Central memory CD4-positive, alpha-beta T cell (primary cell): Measurements from ENCODE around the gene MCOLN1.
"Not testable (repeated sequence)": the region's sequence is repeated elsewhere in the genome, so short reads cannot be mapped to it uniquely, and the experiment has no call there.

Experiments used
- DNase-seq: peaks from one replicate; pipeline ENCODE4 v3.0.0; 2022

MCOLN1 gene

DNA sequence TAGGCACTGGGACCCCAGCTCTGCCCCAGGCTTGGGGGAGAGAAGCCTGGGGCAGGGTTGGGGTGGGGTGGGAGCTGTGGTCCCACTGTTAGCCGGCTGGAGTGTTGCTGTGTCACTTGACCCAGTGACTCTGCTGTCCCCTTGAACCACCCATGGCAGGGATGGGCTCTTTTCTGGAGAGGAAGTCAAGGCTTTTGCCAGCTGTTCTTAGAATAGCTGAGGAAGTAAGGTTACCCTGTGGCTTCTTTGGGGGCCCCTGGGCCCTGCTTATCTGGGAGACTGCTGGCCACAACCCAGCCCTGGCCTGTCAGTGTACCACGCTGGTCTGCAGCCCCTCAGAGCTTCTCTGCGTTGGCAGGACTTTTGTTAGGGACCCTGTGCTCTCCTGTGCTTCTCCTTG lies 22.2 kb downstream of the MCOLN1 start:
- DNase-seq: no peak

DNA sequence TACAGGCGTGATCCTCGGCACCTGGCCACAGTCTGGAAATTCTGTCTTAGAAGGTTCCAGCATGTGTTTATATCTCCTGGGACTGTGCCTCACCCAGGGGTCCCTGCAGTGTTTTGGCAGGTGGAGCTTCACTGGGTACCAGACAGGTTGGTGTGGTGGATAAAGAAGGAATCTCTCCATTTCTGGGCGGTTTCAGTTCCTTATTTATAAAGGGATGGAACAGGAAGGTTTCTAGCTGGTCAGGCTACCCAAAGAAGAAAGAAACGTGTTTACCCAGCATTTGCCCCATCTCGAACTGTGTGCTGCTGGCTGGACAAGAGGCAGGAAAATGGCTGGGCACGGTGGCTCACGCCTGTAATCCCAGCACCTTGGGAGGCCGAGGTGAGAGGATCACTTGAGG lies 22.9 kb downstream of the MCOLN1 start:
- DNase-seq: no peak

DNA sequence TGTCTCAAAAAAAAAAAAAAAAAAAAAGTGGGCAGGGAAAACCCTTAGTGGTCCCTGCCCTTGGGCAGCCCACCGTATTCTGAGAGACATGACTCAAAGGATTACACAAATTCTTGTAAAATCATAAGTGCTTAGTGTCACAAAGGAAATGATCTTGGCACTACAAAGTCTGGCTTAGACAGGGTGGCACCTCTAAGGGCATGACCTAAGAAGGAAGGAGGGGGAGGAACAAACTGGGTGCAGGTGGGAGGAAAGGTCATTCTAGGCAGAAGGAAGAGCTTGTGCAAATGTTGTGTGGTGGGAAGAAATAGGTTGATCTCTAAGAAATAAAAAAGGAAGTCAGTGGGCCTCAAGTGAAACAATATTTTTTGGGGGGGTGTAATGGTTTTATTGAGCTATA lies 23.5 kb downstream of the MCOLN1 start:
- no peak for DNase-seq

DNA sequence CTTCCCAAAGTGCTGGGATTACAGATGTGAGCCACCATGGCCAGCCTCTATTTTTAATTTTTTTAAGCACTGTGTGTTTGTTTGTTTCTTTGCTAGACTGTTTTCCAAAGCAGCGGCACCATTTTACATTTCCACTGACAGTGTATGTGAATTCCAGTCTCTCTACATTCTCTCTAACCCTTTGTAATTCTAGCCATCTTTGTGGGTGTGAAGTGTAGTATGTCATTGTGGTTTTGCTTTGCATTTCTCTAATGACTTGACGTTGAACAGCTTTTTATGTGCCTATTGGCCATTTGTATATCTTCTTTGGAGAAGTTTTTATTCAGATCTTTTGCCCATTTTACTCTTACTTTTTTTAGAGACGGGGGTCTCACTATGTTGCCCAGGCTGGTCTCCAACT lies 24.7 kb downstream of the MCOLN1 start:
- DNase-seq: no peak

DNA sequence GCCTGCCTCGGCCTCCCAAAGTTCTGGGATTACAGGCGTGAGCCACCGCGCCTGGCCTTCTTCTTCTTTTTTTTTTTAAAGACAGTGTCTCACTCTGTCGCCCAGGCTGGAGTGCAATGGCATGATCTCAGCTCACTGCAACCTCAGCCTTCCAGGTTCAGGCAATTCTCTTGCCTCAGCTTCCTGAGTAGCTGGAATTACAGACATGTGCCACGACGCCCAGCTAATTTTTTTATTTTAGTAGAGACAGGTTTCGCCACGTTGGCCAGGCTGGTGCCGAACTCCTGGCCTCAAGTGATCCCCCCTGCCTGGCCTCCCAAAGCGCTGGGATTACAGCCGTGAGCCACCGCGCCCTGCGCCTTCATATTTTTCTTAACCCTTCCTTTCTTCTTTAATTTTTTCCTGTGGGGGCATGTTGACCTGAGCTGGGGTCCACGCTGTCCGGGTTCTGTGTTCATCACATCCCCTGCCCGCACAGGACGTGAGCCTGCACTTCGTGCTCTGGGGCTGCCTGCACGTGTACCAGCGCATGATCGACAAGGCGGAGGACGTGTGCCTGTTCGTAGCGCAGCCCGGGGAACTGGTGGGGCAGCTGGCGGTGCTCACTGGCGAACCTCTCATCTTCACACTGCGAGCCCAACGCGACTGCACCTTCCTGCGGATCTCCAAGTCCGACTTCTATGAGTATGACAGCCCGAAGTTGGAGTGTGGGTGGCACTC lies 27.2 kb downstream of the MCOLN1 start:
- no peak for DNase-seq

DNA sequence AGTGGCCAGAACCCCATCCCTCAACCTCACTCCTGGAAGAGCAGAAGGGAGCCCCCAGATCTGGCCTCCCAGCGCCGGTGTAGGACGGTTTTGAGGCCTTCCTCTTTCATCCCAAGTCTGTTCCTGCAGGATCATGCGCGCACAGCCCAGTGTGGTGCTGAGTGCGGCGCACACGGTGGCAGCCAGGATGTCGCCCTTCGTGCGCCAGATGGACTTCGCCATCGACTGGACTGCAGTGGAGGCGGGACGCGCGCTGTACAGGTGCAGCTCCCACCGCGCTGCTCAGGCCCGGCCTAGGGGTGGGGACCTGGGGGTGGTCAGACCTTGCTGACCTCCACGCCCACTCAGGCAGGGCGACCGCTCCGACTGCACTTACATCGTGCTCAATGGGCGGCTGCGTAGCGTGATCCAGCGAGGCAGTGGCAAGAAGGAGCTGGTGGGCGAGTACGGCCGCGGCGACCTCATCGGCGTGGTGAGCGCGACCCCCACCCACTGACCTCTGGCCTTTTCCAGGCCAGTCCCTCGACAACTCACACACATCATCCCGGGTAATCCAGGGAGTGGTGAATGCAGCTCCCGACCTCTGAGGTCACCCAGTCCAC lies 27.8 kb downstream of the MCOLN1 start:
- no peak for DNase-seq

DNA sequence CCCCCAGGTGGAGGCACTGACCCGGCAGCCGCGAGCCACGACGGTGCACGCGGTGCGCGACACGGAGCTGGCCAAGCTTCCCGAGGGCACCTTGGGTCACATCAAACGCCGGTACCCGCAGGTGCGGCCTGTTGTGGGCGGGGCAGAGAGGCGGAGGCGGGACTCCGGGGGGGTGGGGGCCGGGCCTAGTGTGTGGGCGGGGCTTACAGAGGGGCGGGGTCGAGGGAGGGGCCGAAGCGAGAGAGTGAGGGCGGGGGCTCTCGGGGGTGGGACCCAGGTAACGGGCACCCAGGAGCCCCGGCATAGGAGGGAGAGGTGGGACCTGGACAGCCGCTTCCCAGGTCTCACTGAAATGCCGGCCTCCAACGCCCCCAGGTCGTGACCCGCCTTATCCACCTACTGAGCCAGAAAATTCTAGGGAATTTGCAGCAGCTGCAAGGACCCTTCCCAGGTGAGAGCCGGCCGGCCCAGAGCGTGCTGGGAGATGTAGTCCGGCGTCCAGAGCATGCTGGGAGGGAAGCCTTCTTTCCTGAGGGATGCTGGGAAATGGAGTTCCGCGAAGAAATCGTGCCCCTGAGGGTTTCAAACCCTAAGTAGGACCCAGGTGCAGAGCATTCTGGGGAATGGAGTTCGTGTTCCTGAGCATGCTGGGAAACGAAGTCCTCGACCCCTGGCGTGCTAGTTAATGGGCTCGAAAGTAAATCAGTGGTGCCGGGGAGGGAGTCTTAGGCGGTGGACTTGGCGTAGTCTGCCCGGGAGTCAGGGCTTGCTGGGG lies 28.8 kb downstream of the MCOLN1 start:
- DNase-seq: peak; percentile 20

DNA sequence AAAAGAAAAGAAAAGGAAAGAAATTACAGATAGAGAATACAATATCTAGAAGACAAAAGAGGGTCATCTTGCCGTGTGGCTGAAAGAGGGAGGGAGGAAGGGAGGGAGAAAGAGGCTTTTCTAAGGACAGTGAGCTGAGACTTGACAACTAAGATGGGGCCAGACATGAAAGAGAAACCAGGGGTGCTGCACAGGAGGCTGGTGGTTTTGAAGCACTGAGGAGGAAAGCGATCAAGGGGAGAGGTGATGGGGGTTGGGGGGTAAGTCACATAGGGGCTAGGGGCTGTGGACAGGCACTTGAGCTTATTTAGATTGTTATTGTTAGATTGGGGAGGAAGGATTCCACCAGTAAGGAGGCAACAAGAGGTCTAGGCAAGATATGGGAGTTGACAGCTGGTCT lies 30.4 kb downstream of the MCOLN1 start:
- no peak for DNase-seq

DNA sequence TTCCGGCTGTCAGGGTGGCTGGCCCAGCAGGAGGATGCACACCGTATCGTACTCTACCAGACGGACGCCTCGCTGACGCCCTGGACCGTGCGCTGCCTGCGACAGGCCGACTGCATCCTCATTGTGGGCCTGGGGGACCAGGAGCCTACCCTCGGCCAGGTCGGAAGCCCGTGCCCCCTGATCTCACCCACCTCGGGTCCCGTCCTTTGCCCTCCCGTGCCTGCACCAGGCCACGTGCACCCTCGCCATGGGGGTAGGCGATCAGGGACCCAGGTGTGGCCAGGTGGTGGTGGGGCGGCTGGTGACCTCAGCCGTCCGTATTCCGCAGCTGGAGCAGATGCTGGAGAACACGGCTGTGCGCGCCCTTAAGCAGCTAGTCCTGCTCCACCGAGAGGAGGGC lies 32.1 kb downstream of the MCOLN1 start:
- DNase-seq: no peak

DNA sequence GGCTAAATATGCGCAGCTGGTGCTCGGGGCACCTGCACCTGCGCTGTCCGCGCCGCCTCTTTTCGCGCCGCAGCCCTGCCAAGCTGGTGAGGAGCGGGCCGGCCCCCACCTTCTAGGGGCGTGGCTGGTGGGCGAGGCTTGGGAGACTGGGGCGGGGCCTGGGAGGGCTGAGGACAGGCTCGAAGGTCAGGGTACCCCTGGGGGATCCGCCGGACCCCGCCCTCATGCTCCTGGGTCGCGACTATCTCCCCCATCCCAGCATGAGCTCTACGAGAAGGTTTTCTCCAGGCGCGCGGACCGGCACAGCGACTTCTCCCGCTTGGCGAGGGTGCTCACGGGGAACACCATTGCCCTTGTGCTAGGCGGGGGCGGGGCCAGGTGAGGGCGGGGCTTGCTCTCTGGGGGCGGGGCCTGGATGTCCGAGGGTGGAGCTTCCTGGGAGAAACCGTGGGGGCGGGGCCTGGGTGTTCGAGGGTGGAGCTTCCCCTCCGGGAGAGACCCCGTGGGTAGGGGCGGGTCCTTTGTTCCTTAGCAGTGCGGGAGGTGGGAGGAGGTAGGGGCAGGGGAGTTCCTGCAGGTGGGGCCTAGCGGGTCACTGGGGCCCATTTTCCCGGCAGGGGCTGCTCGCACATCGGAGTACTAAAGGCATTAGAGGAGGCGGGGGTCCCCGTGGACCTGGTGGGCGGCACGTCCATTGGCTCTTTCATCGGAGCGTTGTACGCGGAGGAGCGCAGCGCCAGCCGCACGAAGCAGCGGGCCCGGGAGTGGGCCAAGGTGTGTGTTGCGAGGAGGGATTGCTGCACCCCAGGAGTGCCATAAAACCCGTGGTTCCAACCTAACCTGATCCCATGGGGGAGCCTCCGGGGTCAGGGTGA lies 32.8 kb downstream of the MCOLN1 start:
- DNase-seq: no peak

DNA sequence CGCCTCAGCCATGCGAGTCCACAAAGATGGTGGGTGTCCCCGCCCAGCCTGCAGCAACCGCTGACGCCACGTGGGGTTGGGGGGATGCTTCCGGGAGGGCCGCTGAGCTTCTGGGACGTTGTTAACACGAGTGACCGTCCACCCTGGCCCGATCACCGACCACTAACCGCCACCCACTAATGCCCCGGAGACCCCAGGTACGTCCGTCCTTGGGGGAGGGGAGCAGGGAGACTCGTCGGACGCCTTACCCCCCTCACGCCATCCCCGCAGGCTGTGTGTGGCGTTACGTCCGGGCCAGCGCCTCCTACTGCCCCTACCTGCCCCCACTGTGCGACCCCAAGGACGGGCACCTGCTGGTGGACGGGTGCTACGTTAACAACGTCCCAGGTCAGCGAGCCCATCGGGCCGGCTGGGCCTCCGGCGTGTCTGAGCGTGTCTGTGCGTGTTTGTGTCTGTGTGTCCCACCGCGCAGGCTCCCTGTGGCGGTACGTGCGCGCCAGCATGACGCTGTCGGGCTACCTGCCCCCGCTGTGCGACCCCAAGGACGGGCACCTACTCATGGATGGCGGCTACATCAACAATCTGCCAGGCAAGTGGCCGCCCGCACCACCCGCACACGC lies 34.4 kb downstream of the MCOLN1 start:
- no peak for DNase-seq

DNA sequence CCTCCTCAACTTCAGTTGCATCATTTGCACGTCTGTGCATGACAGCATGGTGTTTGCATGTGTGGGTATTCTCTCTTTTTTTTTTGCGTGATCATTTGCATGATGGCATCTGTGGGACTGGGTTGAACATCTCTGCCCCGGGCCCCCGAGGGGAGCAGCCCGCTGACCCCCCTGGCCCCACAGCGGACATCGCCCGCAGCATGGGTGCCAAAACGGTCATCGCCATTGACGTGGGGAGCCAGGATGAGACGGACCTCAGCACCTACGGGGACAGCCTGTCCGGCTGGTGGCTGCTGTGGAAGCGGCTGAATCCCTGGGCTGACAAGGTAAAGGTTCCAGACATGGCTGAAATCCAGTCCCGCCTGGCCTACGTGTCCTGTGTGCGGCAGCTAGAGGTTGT lies 36.2 kb downstream of the MCOLN1 start:
- DNase-seq: no peak

DNA sequence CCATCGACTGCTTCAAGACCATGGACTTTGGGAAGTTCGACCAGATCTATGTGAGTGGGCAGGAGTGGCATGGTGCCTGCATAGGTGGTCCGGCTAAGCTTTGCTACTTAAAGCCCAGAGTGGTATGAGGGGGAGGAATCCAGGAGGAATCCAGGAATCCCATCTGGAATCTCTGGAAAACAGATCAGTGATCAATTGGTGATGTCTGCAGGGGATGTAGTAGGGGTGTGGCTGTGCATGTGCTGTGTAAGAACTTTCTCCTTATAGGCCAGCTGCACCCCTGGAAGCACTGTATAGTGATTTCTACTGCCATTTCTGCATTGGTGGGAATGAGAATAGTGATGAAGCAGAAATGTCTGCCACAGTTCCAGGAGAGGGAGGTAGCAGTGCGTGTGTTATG lies 36.7 kb downstream of the MCOLN1 start:
- no peak for DNase-seq

DNA sequence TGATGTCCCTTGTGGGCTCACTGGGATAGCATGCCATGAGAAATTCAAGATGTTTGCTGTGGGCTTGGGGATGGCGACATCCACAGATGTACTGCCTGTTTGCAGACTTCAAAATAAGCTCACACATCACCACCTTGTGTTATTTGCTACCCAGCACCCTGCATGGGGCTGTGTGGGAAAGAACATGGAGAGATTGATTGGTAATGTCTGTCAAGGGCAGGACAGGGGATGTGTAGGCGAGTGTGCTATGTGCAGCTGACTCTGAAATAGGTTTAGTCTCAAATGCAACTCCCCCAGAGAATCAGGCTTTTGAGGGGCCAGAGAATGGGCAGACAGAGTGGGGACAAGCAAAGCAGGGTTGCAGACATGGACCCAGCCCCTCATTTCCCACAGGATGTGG lies 37.8 kb downstream of the MCOLN1 start:
- no peak for DNase-seq

DNA sequence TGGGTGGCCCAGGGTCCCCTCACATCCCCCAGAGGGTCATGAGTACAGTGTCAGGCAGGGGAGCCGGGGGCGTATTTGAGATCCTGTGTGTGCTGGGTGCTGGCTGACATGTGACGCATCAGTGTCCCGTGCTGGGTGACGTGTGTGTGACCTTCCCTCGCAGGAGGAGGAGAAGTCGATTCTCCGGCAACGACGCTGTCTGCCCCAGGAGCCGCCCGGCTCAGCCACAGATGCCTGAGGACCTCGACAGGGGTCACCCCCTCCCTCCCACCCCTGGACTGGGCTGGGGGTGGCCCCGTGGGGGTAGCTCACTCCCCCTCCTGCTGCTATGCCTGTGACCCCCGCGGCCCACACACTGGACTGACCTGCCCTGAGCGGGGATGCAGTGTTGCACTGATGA lies 38.9 kb downstream of the MCOLN1 start:
- DNase-seq: no peak

DNA sequence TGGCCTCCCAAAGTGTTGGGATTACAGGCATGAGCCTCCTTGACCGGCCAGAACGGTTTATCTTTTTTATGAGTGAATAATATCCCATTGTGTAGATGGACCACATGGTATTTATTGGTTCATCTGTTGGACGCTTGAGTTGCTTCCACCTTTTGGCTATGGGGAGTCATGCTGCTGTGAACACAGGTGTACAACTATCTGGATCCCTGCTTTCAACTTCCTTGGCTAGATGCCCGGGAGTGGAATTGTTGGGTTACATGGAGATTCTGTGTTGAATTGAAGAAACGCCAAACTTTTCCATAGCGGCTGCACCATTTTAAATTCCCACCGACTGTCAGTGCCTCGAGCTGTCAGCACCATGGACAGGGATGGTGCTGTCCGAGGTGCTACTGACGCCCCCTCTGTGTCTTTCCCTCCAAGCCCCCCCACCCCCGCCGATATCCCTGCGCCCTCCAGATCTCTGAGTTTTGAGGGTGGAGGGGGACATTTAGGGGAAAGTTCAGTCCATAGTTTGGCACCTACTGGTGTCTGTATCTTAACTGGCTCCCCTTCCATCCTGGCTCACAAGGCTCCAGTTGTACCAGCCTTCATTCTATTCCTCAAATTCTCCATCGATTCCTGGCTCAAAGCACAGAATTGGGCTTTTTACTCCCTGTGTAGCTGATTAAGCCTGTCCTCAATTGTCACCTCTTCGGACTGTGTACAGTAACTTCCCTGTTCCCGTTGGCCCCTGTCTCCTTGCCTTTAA lies 40.4 kb downstream of the MCOLN1 start:
- no peak for DNase-seq

DNA sequence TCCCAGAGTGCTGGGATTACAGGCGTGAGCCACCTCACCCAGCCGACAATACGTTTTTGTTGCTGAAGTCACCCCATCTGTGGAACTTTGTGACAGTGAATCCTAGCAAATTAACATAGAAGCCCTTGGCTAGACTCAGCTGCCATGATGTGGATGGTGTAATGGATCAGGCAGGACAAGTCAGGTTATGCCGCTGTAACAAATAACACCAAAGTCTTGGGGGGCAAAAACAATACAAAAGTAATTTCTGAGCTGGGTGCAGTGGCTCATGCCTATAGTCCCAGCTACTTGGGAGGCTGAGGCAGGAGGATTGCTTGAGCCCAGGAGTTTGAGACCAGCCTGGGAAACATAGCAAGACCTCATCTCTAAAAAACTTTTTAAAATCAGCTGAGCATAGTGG lies 42.4 kb downstream of the MCOLN1 start:
- no peak for DNase-seq

DNA sequence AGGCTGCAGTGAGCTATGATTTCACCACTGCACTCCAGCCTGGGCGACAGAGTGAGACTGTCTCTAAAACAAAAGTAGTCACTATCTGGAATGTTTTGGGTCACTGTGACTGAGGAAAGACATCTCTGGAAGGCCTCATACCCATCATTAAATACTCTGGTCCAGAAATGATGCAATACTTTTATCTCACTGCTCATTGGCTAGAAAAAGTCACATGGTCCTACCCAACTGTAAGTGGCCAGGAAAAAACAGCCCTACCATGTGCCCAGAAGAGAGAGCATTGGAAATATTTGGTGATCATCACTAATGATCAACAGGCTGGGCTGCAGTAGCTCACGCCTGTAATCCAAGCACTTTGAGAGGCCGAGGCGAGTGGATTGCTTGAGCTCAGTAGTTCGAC lies 42.9 kb downstream of the MCOLN1 start:
- DNase-seq: no peak

DNA sequence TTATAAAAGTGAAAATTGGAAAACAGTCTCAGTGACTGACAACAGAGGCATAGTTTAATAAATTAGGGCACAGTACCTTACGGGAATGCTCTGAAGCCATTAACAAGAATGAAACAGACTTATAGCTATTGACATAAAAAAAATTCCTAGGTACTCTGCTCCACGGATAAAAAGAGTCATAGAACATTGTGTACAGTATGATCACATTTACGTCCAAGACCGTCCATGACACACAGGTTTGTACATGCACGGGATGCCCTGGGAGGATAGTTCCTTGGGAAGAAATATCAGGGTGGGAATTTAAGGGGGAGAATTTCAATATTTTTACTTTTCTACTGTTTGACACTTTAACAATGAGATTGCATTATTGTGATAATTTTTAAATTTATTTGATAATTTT lies 48.3 kb downstream of the MCOLN1 start:
- DNase-seq: no peak

DNA sequence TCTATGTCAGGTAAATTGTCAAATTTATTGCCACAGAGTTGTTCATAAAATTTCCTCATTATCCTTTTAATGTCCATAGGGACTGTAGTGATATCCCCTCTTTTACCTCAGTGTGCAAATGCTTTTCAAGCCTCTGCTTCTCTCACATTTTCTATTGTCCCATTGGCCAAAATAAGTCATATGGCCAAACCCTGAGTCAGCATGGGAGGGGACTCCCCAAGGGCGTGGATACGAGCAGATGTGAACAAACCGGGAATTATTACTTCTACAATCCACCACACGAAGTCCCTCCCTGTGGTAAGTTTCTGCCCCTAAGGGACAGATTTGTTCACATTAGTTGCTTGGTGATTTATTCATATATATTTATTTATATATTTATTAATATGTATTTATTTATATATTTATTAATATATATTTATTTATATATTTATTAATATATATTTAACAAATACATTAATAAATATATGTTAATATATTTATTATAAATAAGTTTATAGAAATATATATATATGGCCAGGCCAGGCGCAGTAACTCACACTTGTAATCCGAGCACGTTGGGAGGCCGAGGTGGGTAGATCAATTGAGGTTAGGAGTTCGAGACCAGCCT lies 53.1 kb downstream of the MCOLN1 start:
- DNase-seq: no peak

DNA sequence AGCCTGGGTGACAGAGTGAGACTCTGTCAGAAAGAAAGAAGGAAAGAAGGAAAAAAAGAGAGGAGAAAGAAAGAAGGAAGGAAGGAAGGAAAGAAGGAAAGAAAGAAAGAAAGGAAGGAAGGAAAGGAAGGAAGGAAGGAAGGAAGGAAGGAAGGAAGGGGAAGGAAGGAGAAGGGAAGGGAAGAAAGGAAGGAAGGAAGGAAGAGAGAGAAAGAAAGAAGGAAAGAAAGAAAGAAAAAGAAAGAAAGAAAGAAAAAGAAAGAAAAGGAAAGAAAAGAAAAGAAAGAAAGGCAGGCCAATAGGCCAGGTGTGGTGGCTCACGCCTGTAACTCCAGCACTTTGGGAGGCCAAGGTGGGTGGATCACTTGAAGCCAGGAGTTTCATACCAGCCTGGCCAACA lies 55.0 kb downstream of the MCOLN1 start:
- not testable (repeated sequence) for DNase-seq

DNA sequence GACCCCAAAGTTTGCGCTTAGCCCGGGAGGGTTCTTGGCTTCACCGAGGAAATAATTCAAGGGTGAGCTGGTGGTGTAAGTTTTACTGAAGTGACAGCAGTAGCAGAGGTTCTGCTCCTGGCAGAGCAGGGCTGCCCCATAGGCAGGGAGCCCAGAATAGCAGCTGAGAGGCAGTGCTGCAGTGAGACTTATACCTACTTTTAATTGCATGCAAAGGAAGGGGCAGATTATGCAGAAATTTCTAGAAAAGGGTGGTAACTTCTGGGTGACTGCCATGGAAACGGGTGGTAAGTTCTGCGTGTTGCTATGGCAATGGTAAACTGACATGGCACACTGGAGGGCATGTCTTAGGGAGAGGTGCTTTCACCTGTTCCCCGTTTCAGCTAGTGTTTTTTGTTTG lies 55.7 kb downstream of the MCOLN1 start:
- no peak for DNase-seq
